GM23338 (cell line): ENCODE data around the gene FEM1A. TPM values are rescaled to one million over a fixed set of nuclear protein-coding genes. Genes with fewer than 3 reads are reported as not detected.

Source experiments
- ATAC-seq: fragments of 200-7000 bp; cut with Tn5 transposase; 3 replicates; pipeline ENCODE4 v1.9.1; 2020
- DNase-seq: peaks from one replicate; pipeline ENCODE4 v3.0.0-alpha.2; 2015; ENCODE audit warnings: low spot score
- H2AFZ ChIP-seq: fragments of 200-600 bp; sonication (generic); 2 replicates; pipeline ENCODE4 v1.8.0; 2016; ENCODE audit warnings: antibody characterized with exemption, mild to moderate bottlenecking, moderate library complexity
- H3F3A ChIP-seq: fragments of 200-600 bp; sonication (generic); replicated peaks from 2 replicates; pipeline ENCODE4 v1.8.0; 2017; ENCODE audit warnings: antibody characterized with exemption, mixed run types, low read depth
- H3K27ac ChIP-seq: fragments of 200-600 bp; sonication (generic); 2 replicates; pipeline ENCODE4 v1.6.1; 2016; ENCODE audit warnings: low read depth
- H3K27me3 ChIP-seq: fragments of 200-600 bp; sonication (generic); 2 replicates; pipeline ENCODE4 v1.8.0; 2016; ENCODE audit warnings: mild to moderate bottlenecking, mixed run types, moderate library complexity; ENCODE audit not compliant: insufficient read depth
- H3K36me3 ChIP-seq: fragments of 200-600 bp; sonication (generic); 2 replicates; pipeline ENCODE4 v1.8.0; 2016; ENCODE audit warnings: mild to moderate bottlenecking; ENCODE audit not compliant: insufficient read depth
- H3K4me1 ChIP-seq: fragments of 200-600 bp; sonication (generic); 2 replicates; pipeline ENCODE4 v1.8.0; 2016; ENCODE audit warnings: mild to moderate bottlenecking, moderate library complexity; ENCODE audit not compliant: insufficient read depth
- H3K4me2 ChIP-seq: fragments of 200-600 bp; sonication (generic); 2 replicates; pipeline ENCODE4 v1.7.1; 2017; ENCODE audit warnings: mixed run types
- H3K4me3 ChIP-seq: fragments of 200-600 bp; sonication (generic); 2 replicates; pipeline ENCODE4 v1.6.1; 2016; ENCODE audit warnings: mixed run types
- H3K79me2 ChIP-seq: fragments of 200-600 bp; sonication (generic); replicated peaks from 2 replicates; pipeline ENCODE4 v1.8.0; 2017; ENCODE audit warnings: mild to moderate bottlenecking; ENCODE audit not compliant: insufficient read depth
- H3K9me2 ChIP-seq: fragments of 200-600 bp; sonication (generic); 2 replicates; pipeline ENCODE4 v1.8.0; 2017; ENCODE audit not compliant: insufficient read depth
- H4K20me1 ChIP-seq: fragments of 200-600 bp; sonication (generic); replicated peaks from 2 replicates; pipeline ENCODE4 v1.8.0; 2017; ENCODE audit warnings: mild to moderate bottlenecking; ENCODE audit not compliant: insufficient read depth
- H3K27ac Mint-ChIP-seq: 2 replicates; pipeline ENCODE4 v1.8.0; 2020; ENCODE audit warnings: inconsistent platforms, mild to moderate bottlenecking, moderate library complexity, mixed read lengths
- H3K27me3 Mint-ChIP-seq: 3 replicates; pipeline ENCODE4 v1.8.0; 2022; ENCODE audit warnings: low read depth, mild to moderate bottlenecking, moderate library complexity, mixed read lengths, inconsistent platforms; ENCODE audit not compliant: insufficient read depth, poor library complexity
- H3K36me3 Mint-ChIP-seq: 3 replicates; pipeline ENCODE4 v1.8.0; 2021; ENCODE audit warnings: low read depth, mild to moderate bottlenecking, inconsistent platforms, moderate library complexity, mixed read lengths
- H3K4me1 Mint-ChIP-seq: 3 replicates; pipeline ENCODE4 v1.8.0; 2020; ENCODE audit warnings: mild to moderate bottlenecking, inconsistent platforms, mixed read lengths
- H3K4me3 Mint-ChIP-seq: 3 replicates; pipeline ENCODE4 v1.8.0; 2021; ENCODE audit warnings: moderate library complexity, mild to moderate bottlenecking, inconsistent platforms, mixed read lengths
- H3K9me3 Mint-ChIP-seq: 3 replicates; pipeline ENCODE4 v1.8.0; 2020; ENCODE audit warnings: moderate library complexity, mild to moderate bottlenecking, inconsistent platforms, mixed read lengths
- CREB1 ChIP-seq: fragments of 250-450 bp; sonication (Bioruptor Pico); IDR thresholded peaks from 2 replicates; pipeline ENCODE4 v1.5.0; 2020; ENCODE audit warnings: low read depth, mild to moderate bottlenecking, moderate library complexity
- EZH2 ChIP-seq: fragments of 200-600 bp; sonication (generic); IDR thresholded peaks from one replicate; pipeline ENCODE4 v1.8.0; 2017; ENCODE audit warnings: antibody characterized with exemption, mild to moderate bottlenecking, low read depth; ENCODE audit not compliant: unreplicated experiment
- EZH2phosphoT487 ChIP-seq: fragments of 200-600 bp; sonication (generic); IDR thresholded peaks from one replicate; pipeline ENCODE4 v1.8.1; 2018; ENCODE audit warnings: antibody characterized with exemption; ENCODE audit not compliant: unreplicated experiment
- JUNB ChIP-seq: IDR thresholded peaks from one replicate; pipeline ENCODE4 v1.6.1; 2016; ENCODE audit warnings: antibody characterized with exemption; ENCODE audit not compliant: unreplicated experiment
- NANOG ChIP-seq: IDR thresholded peaks from 2 replicates; pipeline ENCODE4 v1.6.1; 2016; ENCODE audit warnings: antibody characterized with exemption, borderline replicate concordance
- POLR2AphosphoS5 ChIP-seq: IDR thresholded peaks from 2 replicates; pipeline ENCODE4 v1.6.1; 2016; ENCODE audit warnings: antibody characterized with exemption, low read depth
- REST ChIP-seq: IDR thresholded peaks from one replicate; pipeline ENCODE4 v1.6.1; 2018; ENCODE audit warnings: antibody characterized with exemption; ENCODE audit not compliant: unreplicated experiment
- STAT1 ChIP-seq: IDR thresholded peaks from one replicate; pipeline ENCODE4 v1.6.1; 2016; ENCODE audit warnings: antibody characterized with exemption; ENCODE audit not compliant: unreplicated experiment
- ZNF114 ChIP-seq: fragments of 250-450 bp; sonication (Bioruptor Pico); IDR thresholded peaks from 2 replicates; pipeline ENCODE4 v1.5.0; 2020; ENCODE audit warnings: mild to moderate bottlenecking, moderate library complexity
- ZNF331 ChIP-seq: fragments of 250-450 bp; sonication (Bioruptor Pico); IDR thresholded peaks from 2 replicates; pipeline ENCODE4 v1.5.0; 2020; ENCODE audit warnings: low read depth, mild to moderate bottlenecking, moderate library complexity
- polyA plus RNA-seq: library from polyadenylated mRNA; unstranded; fragments of >200 nt; fragmentation: Nextera tagmentation; extraction: Ambion mirVana; gene quantifications from 2 replicates; pipeline ENCODE4 v1.2.1, GENCODE V29; 2016
- total RNA-seq: library from RNA; depleted of rRNA; stranded (reverse); fragments of >200 nt; shearing (Covaris generic); gene quantifications from 2 replicates; pipeline ENCODE4 v1.2.3, GENCODE V29; 2014
- TF ChIP-seq, protein P1 (sequence below): fragments of 250-450 bp; sonication (Bioruptor Pico); IDR thresholded peaks from 2 replicates; pipeline ENCODE4 v1.5.0; 2020; ENCODE audit warnings: mild to moderate bottlenecking, moderate library complexity
- TF ChIP-seq, protein P2 (sequence below): IDR thresholded peaks from 2 replicates; pipeline ENCODE4 v1.6.1; 2016; ENCODE audit warnings: antibody characterized with exemption

FEM1A gene
- total and polyA plus RNA-seq, 2 experiments from 2014 or later = 0.87 to 16.5 TPM

DNA sequence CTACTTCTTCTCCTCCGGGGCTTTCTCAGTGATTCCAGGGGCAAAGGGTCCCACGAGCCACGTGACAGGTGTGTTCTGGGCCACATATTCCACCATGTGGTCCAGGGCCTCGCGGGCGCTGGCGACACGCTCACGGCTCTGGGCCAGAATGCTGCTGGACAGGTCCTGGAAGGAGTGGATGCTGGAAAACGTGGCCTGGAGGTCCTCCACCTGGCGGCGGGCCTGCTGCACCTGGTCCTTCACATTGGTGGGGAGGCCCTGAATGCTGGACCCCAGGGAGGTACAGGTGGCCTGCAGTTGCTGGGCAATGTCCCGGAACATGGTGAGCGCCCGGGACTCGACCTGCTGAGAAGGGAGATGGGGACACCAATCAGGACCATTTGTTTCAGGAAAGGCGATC, 47.7 kb downstream of the FEM1A start (continued):
- no peak for TF ChIP-seq REST

GRCh38 chr19:4843647-4843965, 52.1 kb downstream of the FEM1A start:
- H3K36me3 Mint-ChIP-seq = peaks cover 66% of the 10 kb centered on the region
- no peak overlapping the region for H3K4me2 ChIP-seq
- H2AFZ ChIP-seq = no peak overlapping the region
- no peaks in the 10 kb centered on the region for H3K4me1 ChIP-seq
- H3K27me3 Mint-ChIP-seq = peaks cover 12% of the 10 kb centered on the region
- no peaks in the 10 kb centered on the region for H3K9me2 ChIP-seq
- H3K9me3 Mint-ChIP-seq = no peaks in the 10 kb centered on the region
- no peaks in the 10 kb centered on the region for H3K4me1 Mint-ChIP-seq
- no peak overlapping the region for H3K27ac Mint-ChIP-seq
- DNase-seq (no peak), ATAC-seq (no peak)
- H4K20me1 ChIP-seq = no peaks in the 10 kb centered on the region
- H3K4me3 Mint-ChIP-seq = no peak overlapping the region
- H3K36me3 ChIP-seq = peaks cover 9% of the 10 kb centered on the region; the same call in 1 of the 2 replicates
- no peak overlapping the region for H3K4me3 ChIP-seq
- H3K27me3 ChIP-seq = no peaks in the 10 kb centered on the region
- no peaks in the 10 kb centered on the region for H3K79me2 ChIP-seq
- H3K27ac ChIP-seq = no peak overlapping the region
- H3F3A ChIP-seq = no peaks in the 10 kb centered on the region
- TF ChIP-seq CREB1 (CRISPR knock-in tag) (no peak), ZNF331 (no peak), NANOG (no peak), EZH2phosphoT487 (no peak), EZH2 (no peak), POLR2AphosphoS5 (no peak), ZNF114 (no peak), JUNB (no peak), STAT1 (no peak), REST (no peak)
- TF ChIP-seq, protein P1, sequence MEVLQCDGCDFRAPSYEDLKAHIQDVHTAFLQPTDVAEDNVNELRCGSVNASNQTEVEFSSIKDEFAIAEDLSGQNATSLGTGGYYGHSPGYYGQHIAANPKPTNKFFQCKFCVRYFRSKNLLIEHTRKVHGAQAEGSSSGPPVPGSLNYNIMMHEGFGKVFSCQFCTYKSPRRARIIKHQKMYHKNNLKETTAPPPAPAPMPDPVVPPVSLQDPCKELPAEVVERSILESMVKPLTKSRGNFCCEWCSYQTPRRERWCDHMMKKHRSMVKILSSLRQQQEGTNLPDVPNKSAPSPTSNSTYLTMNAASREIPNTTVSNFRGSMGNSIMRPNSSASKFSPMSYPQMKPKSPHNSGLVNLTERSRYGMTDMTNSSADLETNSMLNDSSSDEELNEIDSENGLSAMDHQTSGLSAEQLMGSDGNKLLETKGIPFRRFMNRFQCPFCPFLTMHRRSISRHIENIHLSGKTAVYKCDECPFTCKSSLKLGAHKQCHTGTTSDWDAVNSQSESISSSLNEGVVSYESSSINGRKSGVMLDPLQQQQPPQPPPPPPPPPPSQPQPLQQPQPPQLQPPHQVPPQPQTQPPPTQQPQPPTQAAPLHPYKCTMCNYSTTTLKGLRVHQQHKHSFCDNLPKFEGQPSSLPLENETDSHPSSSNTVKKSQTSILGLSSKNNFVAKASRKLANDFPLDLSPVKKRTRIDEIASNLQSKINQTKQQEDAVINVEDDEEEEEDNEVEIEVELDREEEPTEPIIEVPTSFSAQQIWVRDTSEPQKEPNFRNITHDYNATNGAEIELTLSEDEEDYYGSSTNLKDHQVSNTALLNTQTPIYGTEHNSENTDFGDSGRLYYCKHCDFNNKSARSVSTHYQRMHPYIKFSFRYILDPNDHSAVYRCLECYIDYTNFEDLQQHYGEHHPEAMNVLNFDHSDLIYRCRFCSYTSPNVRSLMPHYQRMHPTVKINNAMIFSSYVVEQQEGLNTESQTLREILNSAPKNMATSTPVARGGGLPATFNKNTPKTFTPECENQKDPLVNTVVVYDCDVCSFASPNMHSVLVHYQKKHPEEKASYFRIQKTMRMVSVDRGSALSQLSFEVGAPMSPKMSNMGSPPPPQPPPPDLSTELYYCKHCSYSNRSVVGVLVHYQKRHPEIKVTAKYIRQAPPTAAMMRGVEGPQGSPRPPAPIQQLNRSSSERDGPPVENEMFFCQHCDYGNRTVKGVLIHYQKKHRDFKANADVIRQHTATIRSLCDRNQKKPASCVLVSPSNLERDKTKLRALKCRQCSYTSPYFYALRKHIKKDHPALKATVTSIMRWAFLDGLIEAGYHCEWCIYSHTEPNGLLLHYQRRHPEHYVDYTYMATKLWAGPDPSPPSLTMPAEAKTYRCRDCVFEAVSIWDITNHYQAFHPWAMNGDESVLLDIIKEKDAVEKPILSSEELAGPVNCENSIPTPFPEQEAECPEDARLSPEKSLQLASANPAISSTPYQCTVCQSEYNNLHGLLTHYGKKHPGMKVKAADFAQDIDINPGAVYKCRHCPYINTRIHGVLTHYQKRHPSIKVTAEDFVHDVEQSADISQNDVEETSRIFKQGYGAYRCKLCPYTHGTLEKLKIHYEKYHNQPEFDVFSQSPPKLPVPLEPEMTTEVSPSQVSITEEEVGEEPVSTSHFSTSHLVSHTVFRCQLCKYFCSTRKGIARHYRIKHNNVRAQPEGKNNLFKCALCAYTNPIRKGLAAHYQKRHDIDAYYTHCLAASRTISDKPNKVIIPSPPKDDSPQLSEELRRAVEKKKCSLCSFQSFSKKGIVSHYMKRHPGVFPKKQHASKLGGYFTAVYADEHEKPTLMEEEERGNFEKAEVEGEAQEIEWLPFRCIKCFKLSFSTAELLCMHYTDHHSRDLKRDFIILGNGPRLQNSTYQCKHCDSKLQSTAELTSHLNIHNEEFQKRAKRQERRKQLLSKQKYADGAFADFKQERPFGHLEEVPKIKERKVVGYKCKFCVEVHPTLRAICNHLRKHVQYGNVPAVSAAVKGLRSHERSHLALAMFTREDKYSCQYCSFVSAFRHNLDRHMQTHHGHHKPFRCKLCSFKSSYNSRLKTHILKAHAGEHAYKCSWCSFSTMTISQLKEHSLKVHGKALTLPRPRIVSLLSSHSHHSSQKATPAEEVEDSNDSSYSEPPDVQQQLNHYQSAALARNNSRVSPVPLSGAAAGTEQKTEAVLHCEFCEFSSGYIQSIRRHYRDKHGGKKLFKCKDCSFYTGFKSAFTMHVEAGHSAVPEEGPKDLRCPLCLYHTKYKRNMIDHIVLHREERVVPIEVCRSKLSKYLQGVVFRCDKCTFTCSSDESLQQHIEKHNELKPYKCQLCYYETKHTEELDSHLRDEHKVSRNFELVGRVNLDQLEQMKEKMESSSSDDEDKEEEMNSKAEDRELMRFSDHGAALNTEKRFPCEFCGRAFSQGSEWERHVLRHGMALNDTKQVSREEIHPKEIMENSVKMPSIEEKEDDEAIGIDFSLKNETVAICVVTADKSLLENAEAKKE (CRISPR knock-in tag) = no peak
- TF ChIP-seq, protein P2, sequence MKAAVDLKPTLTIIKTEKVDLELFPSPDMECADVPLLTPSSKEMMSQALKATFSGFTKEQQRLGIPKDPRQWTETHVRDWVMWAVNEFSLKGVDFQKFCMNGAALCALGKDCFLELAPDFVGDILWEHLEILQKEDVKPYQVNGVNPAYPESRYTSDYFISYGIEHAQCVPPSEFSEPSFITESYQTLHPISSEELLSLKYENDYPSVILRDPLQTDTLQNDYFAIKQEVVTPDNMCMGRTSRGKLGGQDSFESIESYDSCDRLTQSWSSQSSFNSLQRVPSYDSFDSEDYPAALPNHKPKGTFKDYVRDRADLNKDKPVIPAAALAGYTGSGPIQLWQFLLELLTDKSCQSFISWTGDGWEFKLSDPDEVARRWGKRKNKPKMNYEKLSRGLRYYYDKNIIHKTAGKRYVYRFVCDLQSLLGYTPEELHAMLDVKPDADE = no peak
